HL-60 (cell line): ENCODE results near the gene ERVMER34-1.

Experiments used
- DNase-seq, 2 experiments: peaks; one replicate each; pipeline ENCODE4 v3.0.0-alpha.2; 2010 to 2020; ENCODE audit warnings: low read depth in 1 of 2, low spot score in 1 of 2
- H3K27ac ChIP-seq: fragments of 250-450 bp; sonication (Bioruptor Pico); replicated peaks from 2 replicates; pipeline ENCODE4 v1.5.1; 2020; ENCODE audit warnings: mild to moderate bottlenecking, moderate library complexity
- H3K27me3 ChIP-seq: fragments of 250-450 bp; sonication (Bioruptor Pico); 2 replicates; pipeline ENCODE4 v1.5.1; 2021; ENCODE audit warnings: mild to moderate bottlenecking, moderate library complexity; ENCODE audit not compliant: insufficient read depth, poor library complexity, severe bottlenecking
- H3K4me3 ChIP-seq: replicated peaks from 2 replicates; pipeline ENCODE4 v1.5.1; 2011; ENCODE audit warnings: mild to moderate bottlenecking, control low read depth, low read length; ENCODE audit not compliant: insufficient read depth
- GABPA ChIP-seq: IDR thresholded peaks from 2 replicates; pipeline ENCODE4 v1.6.1; 2012; ENCODE audit warnings: low read depth
- POLR2AphosphoS5 ChIP-seq: IDR thresholded peaks from 2 replicates; pipeline ENCODE4 v1.6.1; 2012; ENCODE audit warnings: low read depth
- SPI1 ChIP-seq: IDR thresholded peaks from 2 replicates; pipeline ENCODE4 v1.6.1; 2012; ENCODE audit warnings: low read depth, mild to moderate bottlenecking, borderline replicate concordance
- TF ChIP-seq, protein P1 (sequence below): IDR thresholded peaks from one replicate; pipeline ENCODE4 v1.5.1; 2011; ENCODE audit warnings: low read length, control low read depth, inconsistent platforms; ENCODE audit not compliant: insufficient read depth
- TF ChIP-seq, protein P2 (sequence below): IDR thresholded peaks from 2 replicates; pipeline ENCODE4 v1.6.1; 2012; ENCODE audit warnings: low read depth; ENCODE audit not compliant: insufficient replicate concordance

Gene ERVMER34-1

DNA sequence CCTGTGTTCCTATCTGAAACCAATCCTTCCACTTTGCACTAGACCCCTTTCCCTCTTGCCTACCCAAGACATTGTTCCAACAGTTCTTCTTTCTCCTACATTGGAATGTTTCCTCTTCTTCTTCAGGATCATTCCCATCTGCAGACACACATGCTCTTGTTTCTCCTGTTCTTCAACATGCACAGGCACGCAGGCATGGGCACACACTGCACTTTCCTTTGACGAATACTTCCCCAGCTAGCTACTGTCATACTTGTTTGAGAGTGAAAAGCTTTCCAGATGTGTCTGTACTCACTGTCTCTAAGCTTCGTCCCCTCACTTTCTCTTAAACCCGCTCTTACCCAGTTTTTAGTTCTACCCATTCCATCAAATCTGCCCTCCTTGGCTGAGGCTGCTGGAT is 31.8 kb upstream of the ERVMER34-1 start:
- H3K27me3 ChIP-seq = no peaks in the 10 kb centered on the region
- no peak for TF ChIP-seq GABPA
- no peak for TF ChIP-seq POLR2AphosphoS5
- TF ChIP-seq, protein P1, sequence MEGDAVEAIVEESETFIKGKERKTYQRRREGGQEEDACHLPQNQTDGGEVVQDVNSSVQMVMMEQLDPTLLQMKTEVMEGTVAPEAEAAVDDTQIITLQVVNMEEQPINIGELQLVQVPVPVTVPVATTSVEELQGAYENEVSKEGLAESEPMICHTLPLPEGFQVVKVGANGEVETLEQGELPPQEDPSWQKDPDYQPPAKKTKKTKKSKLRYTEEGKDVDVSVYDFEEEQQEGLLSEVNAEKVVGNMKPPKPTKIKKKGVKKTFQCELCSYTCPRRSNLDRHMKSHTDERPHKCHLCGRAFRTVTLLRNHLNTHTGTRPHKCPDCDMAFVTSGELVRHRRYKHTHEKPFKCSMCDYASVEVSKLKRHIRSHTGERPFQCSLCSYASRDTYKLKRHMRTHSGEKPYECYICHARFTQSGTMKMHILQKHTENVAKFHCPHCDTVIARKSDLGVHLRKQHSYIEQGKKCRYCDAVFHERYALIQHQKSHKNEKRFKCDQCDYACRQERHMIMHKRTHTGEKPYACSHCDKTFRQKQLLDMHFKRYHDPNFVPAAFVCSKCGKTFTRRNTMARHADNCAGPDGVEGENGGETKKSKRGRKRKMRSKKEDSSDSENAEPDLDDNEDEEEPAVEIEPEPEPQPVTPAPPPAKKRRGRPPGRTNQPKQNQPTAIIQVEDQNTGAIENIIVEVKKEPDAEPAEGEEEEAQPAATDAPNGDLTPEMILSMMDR = no peak
- TF ChIP-seq, protein P2, sequence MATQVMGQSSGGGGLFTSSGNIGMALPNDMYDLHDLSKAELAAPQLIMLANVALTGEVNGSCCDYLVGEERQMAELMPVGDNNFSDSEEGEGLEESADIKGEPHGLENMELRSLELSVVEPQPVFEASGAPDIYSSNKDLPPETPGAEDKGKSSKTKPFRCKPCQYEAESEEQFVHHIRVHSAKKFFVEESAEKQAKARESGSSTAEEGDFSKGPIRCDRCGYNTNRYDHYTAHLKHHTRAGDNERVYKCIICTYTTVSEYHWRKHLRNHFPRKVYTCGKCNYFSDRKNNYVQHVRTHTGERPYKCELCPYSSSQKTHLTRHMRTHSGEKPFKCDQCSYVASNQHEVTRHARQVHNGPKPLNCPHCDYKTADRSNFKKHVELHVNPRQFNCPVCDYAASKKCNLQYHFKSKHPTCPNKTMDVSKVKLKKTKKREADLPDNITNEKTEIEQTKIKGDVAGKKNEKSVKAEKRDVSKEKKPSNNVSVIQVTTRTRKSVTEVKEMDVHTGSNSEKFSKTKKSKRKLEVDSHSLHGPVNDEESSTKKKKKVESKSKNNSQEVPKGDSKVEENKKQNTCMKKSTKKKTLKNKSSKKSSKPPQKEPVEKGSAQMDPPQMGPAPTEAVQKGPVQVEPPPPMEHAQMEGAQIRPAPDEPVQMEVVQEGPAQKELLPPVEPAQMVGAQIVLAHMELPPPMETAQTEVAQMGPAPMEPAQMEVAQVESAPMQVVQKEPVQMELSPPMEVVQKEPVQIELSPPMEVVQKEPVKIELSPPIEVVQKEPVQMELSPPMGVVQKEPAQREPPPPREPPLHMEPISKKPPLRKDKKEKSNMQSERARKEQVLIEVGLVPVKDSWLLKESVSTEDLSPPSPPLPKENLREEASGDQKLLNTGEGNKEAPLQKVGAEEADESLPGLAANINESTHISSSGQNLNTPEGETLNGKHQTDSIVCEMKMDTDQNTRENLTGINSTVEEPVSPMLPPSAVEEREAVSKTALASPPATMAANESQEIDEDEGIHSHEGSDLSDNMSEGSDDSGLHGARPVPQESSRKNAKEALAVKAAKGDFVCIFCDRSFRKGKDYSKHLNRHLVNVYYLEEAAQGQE = no peak
- TF ChIP-seq SPI1 = no peak
- DNase-seq = no peak
- H3K27ac ChIP-seq = no peak overlapping the region
- no peak overlapping the region for H3K4me3 ChIP-seq

DNA sequence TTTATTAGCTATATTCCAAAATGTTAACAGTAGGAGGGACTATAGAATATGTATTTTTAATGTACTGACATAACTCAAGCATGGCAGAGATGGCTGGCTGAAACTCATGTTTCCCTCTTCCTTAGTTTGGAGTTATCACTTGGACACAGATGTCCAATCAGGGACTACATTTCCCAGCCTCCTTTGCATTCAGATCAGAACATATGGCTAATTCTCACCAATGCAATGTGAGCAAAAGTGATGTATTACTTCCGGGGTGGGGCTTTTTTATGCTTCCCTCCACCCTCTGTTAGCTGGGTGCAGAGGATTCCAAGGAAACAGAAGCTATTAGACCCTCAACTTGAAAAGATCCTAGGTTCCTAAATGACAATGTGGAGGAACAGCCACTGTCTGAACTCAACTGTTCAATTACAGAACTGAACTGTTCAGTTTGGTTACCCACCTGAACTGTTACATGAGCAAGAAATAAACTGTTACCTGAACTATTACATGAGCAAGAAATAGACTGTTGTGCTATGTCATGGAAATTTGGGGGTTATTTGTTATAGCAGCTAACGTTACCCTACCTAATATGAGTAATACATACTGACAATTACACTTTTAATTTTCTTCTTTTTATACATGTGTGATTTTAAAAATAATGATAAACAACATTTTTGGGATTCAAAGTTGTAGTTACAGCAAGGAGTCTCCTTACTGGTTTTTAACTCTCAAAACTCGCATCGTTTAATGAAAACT is 29.6 kb upstream of the ERVMER34-1 start:
- Histone ChIP-seq H3K27ac (no peak overlapping the region), H3K4me3 (no peak overlapping the region), H3K27me3 (no peaks in the 10 kb centered on the region)
- TF ChIP-seq GABPA (no peak), POLR2AphosphoS5 (no peak), SPI1 (no peak)
- TF ChIP-seq, protein P1 = no peak
- TF ChIP-seq, protein P2 = no peak
- DNase-seq = no peak

DNA sequence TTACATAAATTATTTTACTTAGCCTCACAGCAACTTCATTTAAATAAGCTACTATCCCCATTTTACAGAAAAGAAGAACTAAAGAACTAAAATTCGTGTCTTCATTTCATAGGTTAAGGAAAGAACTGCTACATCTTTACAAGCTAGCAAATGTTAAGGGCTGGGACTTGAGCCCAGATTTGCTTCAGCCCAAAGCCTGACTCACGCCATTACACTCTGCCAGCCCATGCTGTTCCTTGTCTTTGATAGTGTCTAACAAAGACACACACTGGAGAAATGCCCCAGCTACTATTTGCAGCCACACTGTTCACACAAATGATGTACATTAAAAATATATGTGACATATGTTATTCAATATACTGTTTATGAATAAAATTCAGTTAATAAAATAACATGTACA is 29.0 kb upstream of the ERVMER34-1 start:
- TF ChIP-seq POLR2AphosphoS5 = no peak
- no peak for TF ChIP-seq SPI1
- no peak for TF ChIP-seq GABPA
- TF ChIP-seq, protein P2 = no peak
- TF ChIP-seq, protein P1 = no peak
- Histone ChIP-seq H3K4me3 (no peak overlapping the region), H3K27me3 (no peaks in the 10 kb centered on the region), H3K27ac (no peak overlapping the region)
- no peak for DNase-seq
